GF-D8 (cell line): ENCODE data around the gene STK35.
A peak's percentile ranks its signal among the peaks of the same experiment; 100 is the strongest.

Experiments used
- DNase-seq: peaks from one replicate; lab custom pipeline; 2025; lab: John Stamatoyannopoulos, UW

Gene STK35

DNA sequence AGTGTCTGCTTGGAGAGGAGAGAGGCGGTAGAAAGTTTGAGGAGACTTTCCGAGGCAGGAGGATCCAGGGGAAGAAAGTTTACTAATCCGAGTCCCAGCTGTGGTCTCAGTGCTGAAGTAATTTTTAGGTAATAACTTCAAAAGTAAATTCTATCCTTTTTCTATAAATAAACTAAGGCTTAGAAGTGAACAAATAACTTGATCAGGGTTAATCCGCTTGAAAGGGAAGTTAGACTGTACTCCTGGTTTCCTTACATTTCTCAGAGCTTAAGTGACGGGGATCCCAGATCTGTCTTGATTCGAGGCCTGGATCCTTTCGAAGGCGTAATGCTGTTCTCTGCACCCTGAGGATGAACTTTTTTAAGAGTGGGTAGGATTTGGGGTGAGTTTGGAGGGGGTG, 2.6 kb downstream of the STK35 start:
- DNase-seq: no peak

DNA sequence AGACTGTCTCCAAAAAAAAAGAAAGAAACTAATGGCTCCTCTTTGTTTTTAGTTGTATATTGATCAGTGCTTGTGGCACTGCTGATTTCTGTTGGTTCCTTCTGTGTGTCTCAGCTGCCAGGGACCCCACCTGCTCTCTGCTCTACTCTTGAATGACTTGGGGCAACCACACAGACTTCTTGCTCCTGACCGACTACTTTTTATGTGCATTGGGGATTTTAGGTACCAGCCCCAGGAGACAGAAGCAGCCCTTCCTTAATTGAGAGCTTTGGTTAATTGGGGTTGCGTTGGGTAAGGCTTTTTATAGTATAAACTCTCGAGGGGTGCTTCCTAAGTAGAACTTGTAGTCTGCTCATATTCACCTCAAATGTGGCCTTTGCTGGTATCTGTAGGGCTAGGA, 6.9 kb downstream of the STK35 start:
- no peak for DNase-seq

DNA sequence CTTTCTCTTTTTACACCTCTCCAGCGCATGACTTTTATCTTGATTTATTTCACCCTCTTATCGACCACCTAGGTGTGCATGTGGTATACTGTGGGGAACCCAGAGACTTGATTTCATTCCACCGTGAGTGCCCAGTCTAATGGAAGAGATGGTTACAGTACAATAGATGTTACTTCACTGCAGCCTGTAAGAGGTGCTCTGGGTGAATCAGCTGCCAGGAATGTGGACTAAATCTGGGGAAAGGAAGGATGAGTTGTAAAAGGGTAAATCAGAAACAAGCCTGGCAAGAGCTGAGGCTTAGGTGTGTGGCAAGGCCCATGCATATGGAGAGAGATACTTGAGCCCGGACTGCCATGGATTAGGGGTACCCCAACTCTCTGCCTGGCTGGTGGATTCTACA, 7.4 kb downstream of the STK35 start:
- DNase-seq: no peak

DNA sequence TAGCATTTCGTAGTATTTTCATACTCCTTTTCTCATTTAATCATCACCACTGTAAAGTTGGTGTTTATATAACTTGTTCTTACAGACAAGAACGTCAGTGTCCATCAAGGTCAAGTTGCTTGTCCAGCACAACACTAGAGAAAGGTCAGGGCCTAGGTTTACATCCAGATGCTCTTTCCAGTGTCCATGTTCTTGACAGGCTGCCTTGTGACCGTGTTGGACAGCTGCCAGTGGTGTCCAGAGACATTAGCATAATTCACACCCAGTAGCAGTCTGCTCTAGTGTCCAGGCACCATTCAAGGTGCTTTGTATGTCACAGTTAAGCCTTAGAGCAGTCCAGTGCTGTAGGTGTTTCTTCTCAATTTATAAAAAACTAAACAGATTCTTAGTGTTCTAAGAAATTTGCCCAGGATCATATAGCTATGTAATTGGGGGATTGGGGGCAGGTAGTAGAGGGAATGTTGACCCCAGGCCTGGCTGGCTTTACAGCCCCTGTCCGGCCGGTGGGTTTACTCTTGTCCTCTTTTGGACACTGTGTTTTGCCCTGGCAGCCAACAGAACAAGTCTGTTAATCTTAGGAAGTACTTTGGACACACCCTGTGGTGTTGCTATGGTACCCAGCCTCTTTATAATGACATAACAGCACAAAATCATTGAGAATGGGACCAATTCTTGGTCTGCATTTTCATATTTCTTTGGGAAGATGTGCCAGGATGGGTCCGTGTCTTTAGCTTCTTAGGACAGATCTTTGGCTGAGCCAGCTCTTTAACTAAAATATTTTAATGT, 8.0 kb downstream of the STK35 start:
- DNase-seq: no peak

DNA sequence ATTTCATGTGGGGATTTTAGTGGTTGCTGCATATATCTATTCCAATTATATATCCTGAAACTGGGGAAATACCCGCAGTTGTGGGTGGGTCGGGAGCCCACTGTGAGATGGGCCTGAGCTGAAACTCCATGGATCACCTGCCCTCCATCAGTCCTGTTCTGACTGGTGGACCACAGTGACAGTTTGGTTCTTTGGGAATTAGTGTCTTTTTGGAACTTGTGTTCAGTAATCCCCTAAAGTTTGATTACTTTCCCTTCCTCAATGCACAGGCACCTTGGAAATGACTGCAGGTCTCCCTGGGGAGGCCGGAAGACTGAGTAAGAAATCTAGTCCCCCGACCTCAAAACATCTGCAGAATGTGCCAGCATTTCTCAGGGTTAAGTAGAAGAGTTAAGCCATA, 11.3 kb downstream of the STK35 start:
- no peak for DNase-seq

DNA sequence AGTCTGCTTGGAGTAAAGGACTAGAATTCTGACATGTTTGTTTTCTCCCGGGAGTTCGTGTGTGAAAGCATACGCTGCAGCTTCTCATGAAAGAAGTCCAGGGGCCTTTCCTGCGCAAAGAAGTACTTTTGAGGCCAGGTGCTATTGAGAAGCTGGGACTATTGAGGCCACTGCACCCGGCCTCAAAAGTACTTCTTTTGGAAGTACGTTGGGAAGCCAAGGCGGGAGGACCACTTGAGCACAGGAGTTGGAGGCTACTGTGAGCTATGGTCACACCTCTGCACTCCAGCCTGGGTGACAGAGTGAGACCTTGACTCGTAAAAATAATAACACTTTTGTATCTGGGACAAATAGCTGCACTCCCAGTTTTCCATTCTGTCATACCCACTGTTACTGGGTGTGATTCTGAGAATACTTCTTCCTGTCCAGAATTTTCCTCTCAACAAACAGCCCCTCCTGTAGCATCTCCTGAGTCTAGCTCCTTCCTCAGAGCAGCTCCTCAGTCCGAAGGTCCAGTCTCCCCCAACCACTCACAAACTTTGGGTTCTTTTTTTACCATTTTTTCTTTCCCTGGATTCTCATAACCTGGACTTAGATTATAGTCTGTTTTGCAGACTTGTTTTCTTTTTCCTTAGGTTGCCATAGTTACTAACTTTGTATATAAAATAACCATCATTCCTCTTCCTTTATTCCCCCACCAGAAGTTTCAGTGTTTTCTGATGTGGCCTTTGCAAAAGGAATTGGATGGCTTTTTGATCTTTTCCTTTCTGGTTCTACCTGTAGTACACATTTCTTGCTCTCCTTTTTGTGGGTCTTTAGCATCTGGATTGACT, 12.7 kb downstream of the STK35 start:
- DNase-seq: no peak

DNA sequence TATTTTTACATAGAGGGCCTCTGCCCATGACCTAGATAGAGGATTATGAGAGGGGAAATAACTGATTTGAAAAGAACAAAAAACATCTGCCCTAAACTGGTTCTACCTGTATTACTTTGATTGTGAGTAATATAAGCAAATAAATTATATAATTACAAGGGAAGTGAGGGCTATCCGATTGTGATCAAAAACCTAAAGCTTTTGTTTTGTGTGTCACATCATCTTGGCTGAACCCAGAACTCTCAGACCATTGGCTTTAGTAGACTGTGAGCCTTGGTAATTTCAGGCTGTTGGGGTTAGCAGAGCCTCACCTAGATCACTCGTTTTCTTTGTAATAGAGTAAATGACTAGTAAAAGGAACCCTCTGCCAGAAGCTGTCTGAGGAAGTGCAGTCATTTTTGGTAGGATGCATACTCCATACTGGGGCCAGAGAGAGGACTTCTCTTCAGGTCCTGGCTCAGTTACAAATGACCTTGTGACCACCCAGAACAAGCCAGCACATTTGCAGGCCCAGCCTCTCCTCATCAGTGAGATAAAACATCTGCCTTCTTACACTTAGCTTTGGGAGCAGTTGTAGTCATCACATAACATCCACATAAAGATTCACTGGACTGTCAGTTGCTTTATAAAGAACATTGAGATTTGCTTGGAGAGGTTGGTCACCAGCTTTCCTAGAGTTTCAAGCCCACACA, 13.5 kb downstream of the STK35 start:
- no peak for DNase-seq

DNA sequence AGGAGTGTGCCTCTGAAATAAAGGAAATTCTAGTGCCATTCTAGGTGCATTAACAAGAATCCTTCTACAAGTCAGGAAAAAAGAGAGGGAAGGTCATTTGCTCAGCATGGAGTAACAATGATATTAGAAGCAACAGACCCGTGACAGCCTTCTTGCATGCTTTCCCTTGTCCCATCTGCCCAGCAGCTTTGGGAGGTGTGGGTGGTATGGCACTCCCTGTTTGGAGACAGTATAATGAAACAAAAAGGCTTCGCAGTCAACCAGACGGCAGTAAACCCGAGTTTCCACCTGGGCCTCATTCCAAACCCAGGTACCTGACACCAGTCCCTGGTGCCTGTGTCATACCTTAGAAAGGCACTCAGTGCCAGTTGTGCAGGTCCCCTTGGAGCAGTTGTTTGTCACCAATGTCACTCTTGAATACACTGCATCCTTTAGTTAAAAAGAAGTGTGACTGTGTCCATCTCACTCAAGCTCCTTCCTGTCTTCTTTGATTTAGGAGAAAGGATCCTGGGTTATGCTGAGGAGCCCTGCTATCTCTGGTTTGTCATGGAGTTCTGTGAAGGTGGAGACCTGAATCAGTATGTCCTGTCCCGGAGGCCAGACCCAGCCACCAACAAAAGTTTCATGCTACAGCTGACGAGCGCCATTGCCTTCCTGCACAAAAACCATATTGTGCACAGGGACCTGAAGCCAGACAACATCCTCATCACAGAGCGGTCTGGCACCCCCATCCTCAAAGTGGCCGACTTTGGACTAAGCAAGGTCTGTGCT, 14.7 kb downstream of the STK35 start:
- no peak for DNase-seq

DNA sequence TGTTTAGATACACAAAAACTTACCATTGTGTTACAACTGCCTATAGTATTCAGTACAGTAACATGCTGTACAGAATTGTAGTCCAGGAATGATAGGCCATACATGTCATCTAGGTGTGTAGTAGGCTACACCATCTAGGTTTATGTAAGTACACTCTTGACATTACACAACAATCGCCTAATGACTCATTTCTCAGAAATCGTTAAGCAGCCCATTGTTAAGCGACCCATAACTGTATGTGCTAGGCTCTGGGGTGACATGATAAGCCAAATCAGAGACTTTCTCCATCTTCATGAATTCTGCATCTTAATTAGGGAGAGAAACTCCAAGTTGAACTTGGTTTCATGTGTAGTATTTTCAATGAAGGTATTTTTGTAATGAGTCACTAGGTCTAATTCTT, 17.2 kb downstream of the STK35 start:
- peak; percentile 18 for DNase-seq

DNA sequence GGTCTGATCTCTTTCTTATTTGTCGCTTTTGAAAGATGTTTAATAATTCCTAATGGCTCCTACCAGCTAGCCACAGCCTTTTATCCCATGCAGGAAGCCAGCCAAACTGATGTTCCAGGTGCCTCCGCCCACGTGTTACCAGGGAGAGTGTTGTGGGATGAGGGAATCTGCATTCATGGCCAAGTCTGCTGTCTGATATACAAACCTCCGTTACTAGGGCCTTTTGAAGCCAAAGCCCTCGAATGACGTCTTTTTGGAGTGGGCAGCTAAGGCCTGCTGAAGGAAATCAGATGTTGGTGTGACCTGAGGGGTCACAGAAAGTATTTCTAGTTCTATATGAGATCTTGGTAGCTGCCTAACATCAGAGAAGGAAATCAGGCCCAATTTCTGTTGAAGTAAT, 21.3 kb downstream of the STK35 start:
- no peak for DNase-seq

DNA sequence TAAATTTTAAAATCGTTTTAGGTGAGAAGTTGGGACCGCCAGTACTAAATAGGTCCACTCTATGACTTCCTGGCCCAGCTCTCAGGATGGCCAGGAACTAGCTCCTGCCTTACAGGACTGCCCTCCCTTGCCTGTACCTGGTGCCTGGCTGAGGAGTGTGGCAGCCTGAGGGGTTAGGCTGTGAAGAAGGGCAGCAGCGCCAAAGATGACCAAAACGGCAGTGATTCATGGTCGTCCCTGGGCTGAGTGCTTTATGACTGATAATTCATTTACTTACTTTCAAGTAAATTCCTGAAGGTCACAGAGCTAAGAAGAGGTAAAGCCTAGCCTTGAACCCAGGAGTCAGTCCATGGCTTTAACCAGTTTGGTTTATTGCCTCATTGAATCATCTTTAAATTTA, 22.1 kb downstream of the STK35 start:
- DNase-seq: no peak

DNA sequence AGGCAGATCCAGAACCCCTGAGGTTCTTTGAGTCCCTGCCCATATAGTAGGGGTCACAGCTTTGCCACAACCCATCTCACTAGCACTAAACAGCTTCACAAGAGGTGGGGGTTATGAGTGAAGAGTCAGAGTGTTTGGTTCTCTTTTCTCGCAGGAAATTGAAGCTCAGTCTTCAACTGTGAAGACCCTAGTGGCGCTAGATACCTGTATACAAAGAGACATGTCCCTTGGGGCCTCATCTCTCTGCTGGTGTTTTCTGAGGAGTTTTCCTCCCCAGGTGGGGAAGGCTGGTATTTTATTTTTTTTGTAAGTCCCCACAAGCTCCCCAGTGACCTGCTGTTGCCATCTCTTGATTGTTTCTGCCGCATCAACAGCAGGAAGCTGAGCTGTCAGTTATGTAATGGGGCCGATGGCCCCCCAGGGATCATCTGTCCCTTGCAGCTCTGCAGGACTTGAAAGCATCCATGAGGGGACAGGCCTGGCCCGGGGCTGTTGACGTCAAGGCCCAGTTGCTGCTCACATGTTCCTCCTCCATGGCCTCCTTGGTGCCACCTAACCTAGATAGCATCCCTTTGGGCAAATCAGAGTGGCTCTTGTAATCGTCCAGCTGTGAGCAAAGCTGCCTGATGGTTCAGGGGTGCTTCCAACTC, 23.1 kb downstream of the STK35 start:
- DNase-seq: no peak

DNA sequence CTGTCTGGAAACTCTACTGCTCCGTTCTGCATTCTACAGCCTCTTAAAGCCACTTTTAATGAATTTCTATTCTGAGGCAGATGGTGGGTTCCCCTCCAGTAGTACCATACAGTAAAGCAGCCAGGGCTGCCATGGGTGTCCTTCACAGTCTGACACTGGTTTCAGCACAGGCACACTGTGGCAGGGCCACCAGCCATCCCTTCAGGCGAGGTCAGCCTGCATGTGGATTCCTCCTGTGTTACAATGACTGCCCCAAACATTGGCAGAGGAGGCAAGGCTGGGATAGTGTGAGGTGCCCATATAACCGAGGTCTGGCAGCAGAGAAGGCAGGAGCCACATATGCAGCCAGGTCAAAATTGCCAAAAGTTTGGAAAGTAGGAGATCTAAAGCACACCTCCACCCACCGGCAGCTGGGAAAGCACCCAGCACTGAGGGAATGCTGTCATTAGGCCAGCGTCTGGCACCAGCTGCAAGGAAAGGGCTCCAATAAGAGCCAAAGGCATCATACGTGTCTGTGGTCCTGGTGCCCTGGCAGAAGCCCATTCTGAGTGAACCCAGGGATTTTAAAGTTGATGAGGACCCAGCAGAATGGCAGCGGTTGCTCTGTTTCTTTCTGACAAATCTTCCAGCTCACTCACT, 24.0 kb downstream of the STK35 start:
- DNase-seq: no peak

DNA sequence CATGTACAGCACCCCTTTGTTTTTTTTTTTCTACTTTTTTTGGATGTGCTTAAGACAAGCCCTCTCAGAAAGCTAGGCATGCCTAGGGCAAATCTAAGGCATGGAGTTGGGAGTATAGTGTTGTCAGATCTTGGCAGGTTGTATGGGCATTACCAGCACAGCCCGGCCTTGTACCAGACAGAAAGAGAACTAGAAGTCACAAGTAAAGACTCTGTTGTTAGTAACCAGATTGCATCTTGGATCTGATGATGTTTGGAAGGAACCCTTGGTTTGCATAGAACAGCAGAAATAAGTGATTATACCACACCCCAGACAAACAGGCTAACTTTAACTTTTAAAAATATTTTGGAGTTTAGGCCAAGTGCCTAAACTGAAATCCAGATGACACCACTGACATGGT, 25.6 kb downstream of the STK35 start:
- DNase-seq: no peak

DNA sequence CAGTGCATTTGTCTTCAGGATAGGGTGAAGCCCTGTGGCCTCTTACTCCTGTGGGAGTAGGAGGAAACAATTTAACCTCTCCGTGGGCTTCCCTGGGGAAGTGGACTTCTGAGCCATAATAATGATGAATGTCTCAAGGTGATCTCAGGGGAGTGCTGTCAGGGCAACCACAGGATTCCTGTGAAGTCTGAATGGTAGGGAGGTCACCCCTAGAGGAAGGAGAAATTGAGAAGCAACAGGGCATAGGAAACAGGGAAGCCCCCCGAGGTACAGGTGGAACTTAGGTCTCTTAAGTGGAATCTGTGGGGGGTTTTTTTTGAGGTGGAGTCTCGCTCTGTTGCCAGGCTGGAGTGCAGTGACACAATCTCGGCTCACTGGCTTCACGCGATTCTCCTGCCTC, 26.9 kb downstream of the STK35 start:
- DNase-seq: no peak

DNA sequence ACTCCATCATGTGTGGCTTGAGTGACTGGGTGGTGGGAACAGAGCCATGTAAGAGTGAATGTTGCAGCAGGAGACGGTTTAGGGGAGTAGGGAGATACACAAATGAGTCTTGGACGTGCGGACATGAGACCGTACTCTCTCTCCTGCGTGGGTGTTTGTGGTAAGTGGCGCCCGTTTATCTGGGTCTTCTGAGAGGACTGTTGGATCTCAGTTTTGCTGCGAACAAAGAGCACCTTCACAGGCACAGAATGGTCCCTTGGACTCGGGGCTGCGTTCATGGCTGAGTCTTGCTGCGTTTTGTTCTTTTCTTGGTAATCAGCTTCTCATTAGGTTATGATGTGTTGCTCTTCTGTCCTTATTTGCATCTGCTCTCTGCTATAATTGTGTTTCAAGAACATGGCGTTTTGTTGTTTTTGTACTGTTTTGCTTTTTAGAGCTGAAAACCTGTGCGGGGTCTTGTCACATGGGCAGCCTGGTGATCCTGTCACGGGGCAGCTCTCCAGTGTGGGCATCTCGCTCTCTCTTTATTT, 28.5 kb downstream of the STK35 start:
- DNase-seq: no peak

DNA sequence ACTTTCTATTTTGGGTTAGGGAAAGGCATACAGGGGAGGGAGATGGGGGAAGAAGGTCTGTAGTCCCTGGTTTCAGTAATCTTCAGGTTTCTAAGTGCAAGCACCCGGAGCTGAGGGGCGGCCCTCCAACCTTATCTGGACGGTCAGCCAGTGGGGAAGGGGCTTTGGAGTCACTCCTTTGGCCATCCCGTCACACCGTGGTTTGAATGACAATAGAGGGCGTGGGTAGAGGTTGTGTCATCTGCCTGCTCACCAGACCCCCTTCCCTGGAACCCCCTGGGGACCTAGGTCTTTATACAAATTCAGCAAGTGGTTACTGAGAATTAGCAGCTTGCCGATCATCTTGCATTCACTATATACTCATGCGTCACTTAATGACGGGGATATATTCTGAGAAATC, 29.1 kb downstream of the STK35 start:
- DNase-seq: no peak

DNA sequence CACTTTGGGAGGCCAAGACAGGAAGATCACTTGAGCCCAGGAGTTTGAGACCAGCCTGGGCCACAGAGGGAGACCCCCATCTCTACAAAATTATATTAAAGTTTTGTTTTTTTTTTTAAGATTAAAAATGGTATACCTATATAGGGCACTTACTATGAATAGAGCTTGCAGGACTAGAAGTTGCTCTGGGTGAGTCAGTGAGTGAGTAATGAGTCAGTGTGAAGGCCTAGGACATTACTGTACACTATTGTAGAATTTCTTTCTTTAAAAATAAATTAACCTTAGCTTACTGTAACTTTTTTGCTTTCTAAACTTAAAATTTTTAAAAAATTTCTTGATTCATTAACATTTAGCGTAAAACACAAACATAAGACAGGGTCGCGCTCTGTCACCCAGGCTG, 29.7 kb downstream of the STK35 start:
- no peak for DNase-seq

DNA sequence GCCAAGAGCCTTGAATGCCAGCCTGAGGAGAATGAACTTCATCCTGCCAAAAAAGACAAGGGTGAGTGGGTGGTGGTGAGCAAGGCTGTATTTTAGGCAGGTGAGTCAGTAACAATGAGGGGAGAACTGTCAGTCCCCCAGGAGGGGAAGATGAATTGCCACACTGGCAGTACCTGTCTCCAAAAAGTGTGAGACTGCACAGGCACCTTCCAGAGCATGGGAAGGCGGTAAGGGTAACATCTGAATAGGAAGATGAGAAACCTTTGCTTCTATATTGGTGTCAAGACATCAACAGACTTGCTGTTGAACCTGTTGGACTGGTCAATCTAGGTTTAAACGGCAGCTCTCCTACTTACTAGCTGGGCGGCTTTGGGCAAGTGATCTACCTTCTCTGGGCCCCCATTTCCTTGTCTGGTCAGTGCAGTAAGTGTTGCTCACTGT, 30.9 kb downstream of the STK35 start:
- no peak for DNase-seq

DNA sequence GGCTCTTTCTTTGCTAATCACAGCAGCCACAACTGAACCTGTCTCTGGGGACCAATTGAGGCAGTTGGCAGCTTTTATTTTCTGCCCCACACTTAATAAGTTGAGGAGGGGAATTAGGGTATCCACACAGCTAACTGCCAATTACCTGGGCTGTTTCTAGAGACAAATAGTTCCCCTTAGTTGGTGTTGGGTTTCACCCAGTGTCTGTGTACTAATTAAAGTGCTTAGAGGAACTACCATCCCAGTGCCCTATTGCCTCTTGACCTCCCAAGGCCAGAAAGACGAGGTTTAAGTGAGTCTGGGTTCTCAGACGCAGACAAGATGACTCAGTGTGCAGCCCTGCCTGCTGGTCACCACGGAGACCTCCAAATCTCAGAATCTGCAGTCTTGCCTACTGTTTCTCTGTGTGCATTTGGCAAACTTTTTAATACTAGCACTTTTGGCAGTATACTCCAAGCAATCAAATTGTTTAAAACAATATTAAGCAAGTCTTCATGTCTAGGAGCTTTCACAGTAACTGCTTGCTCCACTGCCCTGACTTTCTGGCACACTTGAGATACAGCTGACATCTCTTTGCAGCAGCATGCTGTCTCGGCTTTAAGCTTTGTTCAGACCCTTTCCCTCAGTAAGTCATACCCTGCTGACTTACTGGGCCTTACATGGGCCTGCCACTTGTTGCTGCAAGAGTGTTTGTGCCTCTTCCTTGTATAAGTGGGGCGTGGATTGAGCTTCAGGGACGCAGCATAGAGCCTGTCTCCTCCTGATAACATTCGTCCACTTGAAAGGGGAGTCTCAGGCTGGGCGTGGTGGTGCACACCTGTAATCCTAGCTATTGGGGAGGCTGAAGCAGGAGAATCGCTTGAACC, 31.9 kb downstream of the STK35 start:
- no peak for DNase-seq
